ENCODE measurements around the gene RPS6KL1.

DNA sequence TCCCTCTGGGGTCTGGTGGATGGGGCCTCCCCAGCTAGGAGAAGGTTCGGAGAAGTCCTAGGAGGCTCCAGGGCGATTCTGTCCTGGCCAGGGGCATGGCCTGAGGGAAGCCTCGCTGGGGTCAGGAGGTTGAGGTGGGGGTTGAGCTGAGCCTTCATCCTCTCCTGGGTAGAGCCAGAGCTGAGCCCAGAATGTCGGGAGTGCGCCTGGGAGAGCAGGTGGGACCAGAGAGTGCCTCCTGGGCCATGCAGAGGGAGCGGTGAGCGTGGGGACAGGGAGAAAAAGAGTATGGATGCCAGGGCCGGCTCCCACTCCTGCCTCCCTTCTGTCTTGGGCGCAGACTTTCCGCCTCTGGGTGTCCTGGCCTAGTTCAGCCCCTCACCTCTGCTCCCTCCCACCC, 13.1 kb downstream of the RPS6KL1 start:
- TF ChIP-seq, protein P1, sequence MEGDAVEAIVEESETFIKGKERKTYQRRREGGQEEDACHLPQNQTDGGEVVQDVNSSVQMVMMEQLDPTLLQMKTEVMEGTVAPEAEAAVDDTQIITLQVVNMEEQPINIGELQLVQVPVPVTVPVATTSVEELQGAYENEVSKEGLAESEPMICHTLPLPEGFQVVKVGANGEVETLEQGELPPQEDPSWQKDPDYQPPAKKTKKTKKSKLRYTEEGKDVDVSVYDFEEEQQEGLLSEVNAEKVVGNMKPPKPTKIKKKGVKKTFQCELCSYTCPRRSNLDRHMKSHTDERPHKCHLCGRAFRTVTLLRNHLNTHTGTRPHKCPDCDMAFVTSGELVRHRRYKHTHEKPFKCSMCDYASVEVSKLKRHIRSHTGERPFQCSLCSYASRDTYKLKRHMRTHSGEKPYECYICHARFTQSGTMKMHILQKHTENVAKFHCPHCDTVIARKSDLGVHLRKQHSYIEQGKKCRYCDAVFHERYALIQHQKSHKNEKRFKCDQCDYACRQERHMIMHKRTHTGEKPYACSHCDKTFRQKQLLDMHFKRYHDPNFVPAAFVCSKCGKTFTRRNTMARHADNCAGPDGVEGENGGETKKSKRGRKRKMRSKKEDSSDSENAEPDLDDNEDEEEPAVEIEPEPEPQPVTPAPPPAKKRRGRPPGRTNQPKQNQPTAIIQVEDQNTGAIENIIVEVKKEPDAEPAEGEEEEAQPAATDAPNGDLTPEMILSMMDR (conservative IDR thresholded peaks at IDR 0.05; ENCODE audit: low read length), result no peak
- TF ChIP-seq EZH2phosphoT487 (IDR thresholded peaks at IDR 0.05; ENCODE audit: borderline replicate concordance), result no peak

Data from Loucy (cell line).